ENCODE results near the gene SPACA4.

Gene SPACA4

GRCh38 chr19:48613852-48614435 lies 7.4 kb downstream of the SPACA4 start:
- DNase-seq (ENCODE audit: low read depth) = no peak
- no peak for TF ChIP-seq CTCF (IDR thresholded peaks at IDR 0.05; ENCODE audit: low read depth, low read length, missing control alignments)
- H3K4me3 ChIP-seq (ENCODE audit: low read depth, low read length) = no peak overlapping the region
- in situ Hi-C loops (cut with HindIII; ENCODE audit: low sequenced_read_pairs) = no loop called here

- TF ChIP-seq CTCF (IDR thresholded peaks at IDR 0.05; ENCODE audit: low read depth, low read length, missing control alignments) = no peak
- DNase-seq (ENCODE audit: low read depth) = no peak
- in situ Hi-C loops (cut with HindIII; ENCODE audit: low sequenced_read_pairs) = no loop called here
- H3K4me3 ChIP-seq (ENCODE audit: low read depth, low read length) = no peak within 1 kb of the TSS
These were observed 8.1 kb downstream of the SPACA4 start, which contains the start of gene FAM83E for GRCh38 chr19:48614436-48615230. Gene FAM83E, minus strand, starts transcription at chr19:48615076. Its CDS starts 1,704 bp downstream, at chr19:48613372.

- H3K4me3 ChIP-seq (ENCODE audit: low read depth, low read length) = no peak overlapping the region
- DNase-seq (ENCODE audit: low read depth) = no peak
- TF ChIP-seq CTCF (IDR thresholded peaks at IDR 0.05; ENCODE audit: low read depth, low read length, missing control alignments) = no peak
- in situ Hi-C loops (cut with HindIII; ENCODE audit: low sequenced_read_pairs) = no loop called here
These were observed 8.9 kb downstream of the SPACA4 start for GRCh38 chr19:48615231-48616040.

GRCh38 chr19:48616041-48616436 lies 9.5 kb downstream of the SPACA4 start:
- no peak for TF ChIP-seq CTCF (IDR thresholded peaks at IDR 0.05; ENCODE audit: low read depth, low read length, missing control alignments)
- DNase-seq (ENCODE audit: low read depth) = no peak
- no peak overlapping the region for H3K4me3 ChIP-seq (ENCODE audit: low read depth, low read length)
- in situ Hi-C loops (cut with HindIII; ENCODE audit: low sequenced_read_pairs) = no loop called here

GRCh38 chr19:48616491-48617056 lies 10.0 kb downstream of the SPACA4 start:
- no peak for TF ChIP-seq CTCF (IDR thresholded peaks at IDR 0.05; ENCODE audit: low read depth, low read length, missing control alignments)
- peak overlapping the region; percentile 90 for H3K4me3 ChIP-seq (ENCODE audit: low read depth, low read length)
- in situ Hi-C loops (cut with HindIII; ENCODE audit: low sequenced_read_pairs) = no loop called here
- no peak for DNase-seq (ENCODE audit: low read depth)
